Measurements from ENCODE around the gene TNFRSF18.

Gene TNFRSF18

GRCh38 chr1:1215881-1216605 is 9.7 kb upstream of the TNFRSF18 start:
- DNase-seq (ENCODE audit: low read depth in 2 of 2): no peak
- no peak for TF ChIP-seq CTCF (IDR thresholded peaks at IDR 0.05; ENCODE audit: low read depth, low read length)
- H3K4me3 ChIP-seq (replicated peaks in 1 of 2; ENCODE audit: low read depth in 2 of 2, low read length in 2 of 2): no peak overlapping the region

GRCh38 chr1:1215080-1215676 is 8.8 kb upstream of the TNFRSF18 start:
- DNase-seq (ENCODE audit: low read depth in 2 of 2): no peak
- H3K4me3 ChIP-seq (replicated peaks in 1 of 2; ENCODE audit: low read depth in 2 of 2, low read length in 2 of 2): no peak overlapping the region
- no peak for TF ChIP-seq CTCF (IDR thresholded peaks at IDR 0.05; ENCODE audit: low read depth, low read length)

- no peak within 1 kb of the TSS for H3K4me3 ChIP-seq (replicated peaks in 1 of 2; ENCODE audit: low read depth in 2 of 2, low read length in 2 of 2)
- no peak for TF ChIP-seq CTCF (IDR thresholded peaks at IDR 0.05; ENCODE audit: low read depth, low read length)
- DNase-seq (ENCODE audit: low read depth in 2 of 2): no peak
These were observed 7.2 kb upstream of the TNFRSF18 start, which contains the start of gene TNFRSF4 for GRCh38 chr1:1213345-1214265. TNFRSF4 (minus strand) TSS chr1:1214153; CDS start chr1:1214127, 26 bp downstream.

- H3K4me3 ChIP-seq (replicated peaks in 1 of 2; ENCODE audit: low read depth in 2 of 2, low read length in 2 of 2): no peak overlapping the region
- DNase-seq (ENCODE audit: low read depth in 2 of 2): peak in 1 of 2 donors; percentile 29
- no peak for TF ChIP-seq CTCF (IDR thresholded peaks at IDR 0.05; ENCODE audit: low read depth, low read length)
These were observed 6.5 kb upstream of the TNFRSF18 start for GRCh38 chr1:1212780-1213344.

GRCh38 chr1:1211541-1212441 is 5.4 kb upstream of the TNFRSF18 start:
- no peak for DNase-seq (ENCODE audit: low read depth in 2 of 2)
- no peak overlapping the region for H3K4me3 ChIP-seq (replicated peaks in 1 of 2; ENCODE audit: low read depth in 2 of 2, low read length in 2 of 2)
- no peak for TF ChIP-seq CTCF (IDR thresholded peaks at IDR 0.05; ENCODE audit: low read depth, low read length)

All from cardiac fibroblast (primary cell).